DMS79 treated with DMSO at 0.1 percent for 48 hours (cell line): ENCODE data around the gene PTPRG.

Source experiments
- DNase-seq: peaks from one replicate; lab custom pipeline; 2025; lab: John Stamatoyannopoulos, UW

Gene PTPRG

DNA sequence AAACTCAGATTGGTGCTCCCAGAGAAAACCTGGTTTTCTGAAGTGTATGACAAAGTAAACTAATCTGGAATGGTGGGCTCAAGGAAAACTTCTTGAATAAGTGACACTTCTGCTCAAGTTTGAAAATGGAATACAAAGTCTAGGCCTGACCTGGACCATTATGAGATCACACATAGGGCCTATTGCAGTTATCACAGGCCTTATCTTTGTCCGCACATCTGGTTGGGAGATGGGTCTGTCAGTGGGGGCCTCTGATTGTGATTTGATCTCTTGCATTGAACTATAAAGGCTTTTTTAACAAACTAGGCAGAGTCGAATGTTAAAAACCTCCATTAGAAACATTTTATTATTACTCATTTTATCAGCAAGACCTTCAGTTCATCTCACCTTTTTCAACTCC, 405.6 kb downstream of the PTPRG start:
- DNase-seq = no peak

DNA sequence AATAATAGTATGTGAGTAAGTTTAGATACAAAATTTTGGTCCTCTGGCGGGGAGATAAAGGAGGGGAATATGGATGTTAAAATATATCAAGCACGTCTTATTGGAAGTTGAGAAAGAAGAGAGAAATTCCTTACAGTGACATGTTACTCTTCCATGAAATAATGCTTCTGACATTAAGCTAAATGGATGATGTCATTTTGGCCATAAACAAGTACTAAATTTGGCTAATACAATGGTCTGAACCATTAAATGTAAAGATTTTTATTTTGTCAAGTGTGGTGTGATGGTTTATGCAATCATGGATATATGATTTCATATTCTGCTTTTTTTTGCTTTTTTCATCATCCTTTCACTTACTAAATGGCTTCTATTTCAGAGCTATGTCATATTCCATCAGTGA, 406.6 kb downstream of the PTPRG start:
- DNase-seq = no peak

DNA sequence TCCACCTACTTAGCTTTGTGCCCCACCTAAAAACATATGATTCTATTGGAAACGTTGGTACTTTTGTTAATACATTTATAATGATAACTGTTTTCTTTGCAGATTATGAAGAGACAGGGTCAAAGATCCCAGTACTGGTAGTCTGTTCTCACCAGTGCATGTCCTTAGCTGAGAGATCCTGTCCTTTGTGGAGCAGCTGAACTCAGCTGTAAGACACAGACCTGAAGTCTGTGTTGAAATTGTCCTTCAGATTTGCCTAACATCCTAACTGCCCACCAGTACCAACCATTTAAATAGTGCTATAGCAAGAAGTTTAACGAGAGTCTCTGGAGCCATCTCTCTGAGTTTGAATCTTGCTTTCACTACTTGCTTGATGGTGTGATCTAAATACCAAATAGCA, 413.3 kb downstream of the PTPRG start:
- no peak for DNase-seq

DNA sequence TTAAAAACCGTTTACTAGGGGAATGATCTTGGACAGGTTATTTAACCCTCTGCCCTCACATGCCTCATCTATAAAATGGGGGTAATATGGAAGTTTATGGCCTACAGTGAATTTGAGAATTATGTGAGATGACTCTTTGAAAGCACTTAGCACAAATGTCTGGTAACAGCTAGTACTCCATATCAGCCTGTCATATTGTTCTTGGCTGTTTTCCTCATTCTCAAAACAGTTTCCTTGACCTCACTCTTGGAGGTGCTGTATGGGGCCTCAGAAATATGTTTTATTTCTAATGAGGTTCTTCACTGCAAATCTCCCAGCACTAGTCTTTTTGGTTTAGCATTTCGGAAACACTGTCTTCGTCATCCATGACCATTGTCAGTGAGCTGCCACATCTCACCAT, 413.8 kb downstream of the PTPRG start:
- no peak for DNase-seq

DNA sequence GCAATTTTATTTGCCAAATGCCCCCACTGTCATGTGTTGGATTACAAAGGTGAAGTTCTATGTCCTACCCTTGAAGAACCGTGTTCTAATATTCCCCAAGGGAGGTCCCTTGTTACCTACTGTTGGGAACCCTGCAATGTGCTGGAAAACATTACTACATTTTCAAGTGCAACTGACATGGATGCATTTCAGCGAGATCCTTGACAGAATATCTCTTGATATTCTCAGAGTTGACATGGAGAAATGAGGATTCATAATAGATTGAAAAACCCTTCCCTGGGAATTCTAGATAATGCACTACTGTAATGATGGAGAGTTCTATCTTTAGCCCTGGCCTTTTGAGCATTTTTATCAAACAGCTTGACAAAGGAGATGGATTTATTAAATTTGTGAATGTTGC, 414.6 kb downstream of the PTPRG start:
- no peak for DNase-seq

DNA sequence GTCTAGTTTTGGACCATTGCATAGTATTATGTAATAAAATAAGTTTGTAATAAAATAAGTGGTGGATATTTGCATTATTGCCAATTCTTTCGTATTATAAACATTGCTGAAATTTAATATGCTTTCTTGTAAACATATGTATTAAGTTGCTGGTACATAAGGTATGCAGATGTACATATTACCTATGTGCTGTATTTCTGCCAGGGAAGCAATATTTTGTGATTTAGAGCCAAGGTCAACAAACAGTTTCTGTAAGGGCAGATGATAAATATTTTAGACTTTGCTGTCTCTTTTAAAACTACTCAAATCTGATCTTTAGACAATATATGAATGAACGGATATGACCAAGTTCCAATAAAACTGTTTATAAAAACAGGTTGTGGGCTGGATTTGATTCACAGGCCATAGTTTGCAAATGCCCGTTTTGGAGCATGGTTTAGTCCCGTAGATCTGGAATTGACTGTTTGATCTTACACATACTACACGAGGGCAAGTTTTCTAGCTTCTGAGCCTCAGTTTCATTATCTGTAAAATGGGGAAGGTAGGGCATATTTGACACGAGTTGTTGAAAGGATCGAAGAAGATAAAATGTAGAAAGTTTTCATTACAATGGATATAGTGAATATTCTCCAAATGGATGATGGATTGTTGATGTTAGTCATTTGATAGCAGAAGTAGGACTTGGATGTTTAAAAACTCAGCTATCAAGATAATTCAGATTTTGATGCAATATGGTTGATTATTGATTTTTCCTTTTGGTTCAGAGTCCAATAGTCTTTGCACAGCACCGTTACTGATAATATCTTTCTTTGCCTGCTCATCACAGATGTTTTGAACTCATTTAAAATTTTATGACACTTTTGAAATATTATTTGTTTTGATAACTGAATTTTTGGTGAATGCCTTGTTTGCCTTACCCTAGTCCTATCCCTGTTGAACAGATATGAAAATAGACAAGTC, 417.4 kb downstream of the PTPRG start:
- no peak for DNase-seq

DNA sequence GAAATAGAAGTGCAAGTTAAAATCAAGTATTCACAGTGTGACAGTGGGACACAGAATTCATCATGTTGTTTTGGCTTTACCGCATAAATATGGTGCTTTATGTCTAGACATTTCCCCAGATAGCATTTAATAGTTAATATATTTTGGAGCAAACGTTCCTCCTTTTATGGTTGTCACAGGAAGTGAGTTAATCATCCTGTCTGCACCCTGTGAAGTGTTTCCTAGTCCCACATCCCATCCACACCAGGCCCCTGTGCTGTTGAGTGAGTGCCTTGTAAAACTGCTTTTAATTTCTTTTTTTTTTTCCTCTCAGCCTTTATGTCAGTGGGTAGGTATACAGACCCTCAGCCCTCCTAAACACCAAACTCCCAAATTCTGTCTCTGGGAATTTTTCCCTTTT, 418.3 kb downstream of the PTPRG start:
- no peak for DNase-seq

DNA sequence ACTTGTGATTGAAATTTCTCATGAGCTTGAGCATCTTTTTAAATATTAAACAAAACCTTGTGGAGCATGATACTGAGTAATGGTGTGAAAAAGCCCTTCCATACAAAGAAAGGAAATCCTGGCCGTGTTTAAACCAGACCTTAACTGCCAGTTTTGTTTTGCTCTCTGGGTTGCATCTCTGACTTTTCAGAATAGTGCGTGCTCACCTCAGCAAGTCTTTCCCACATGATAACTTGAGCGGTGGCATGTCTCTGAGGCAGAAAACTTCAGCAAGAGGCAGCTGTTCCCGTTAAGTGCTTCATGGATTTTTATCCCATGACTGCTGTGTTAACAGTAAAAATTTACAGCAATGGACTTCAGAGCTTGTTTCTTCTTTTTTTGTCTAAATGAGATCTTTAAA, 418.7 kb downstream of the PTPRG start:
- DNase-seq = no peak

DNA sequence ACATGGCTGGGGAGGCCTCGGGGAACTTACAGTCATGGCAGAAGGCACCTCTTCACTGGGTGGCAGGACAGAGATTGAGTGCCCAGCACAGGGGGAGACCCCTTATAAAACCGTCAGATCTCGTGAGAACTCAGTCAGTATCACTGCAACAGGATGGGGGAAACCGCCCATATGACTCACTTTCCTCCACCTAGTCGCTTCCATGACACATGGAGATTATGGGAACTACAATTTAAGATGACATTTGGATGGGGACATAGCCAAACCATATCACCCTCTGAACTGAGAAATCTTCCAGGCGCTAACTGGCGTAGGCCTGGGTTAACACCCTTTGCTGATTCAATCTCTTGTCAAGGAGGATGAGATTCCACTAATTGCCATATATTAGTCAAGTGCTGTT, 419.7 kb downstream of the PTPRG start:
- DNase-seq = no peak

DNA sequence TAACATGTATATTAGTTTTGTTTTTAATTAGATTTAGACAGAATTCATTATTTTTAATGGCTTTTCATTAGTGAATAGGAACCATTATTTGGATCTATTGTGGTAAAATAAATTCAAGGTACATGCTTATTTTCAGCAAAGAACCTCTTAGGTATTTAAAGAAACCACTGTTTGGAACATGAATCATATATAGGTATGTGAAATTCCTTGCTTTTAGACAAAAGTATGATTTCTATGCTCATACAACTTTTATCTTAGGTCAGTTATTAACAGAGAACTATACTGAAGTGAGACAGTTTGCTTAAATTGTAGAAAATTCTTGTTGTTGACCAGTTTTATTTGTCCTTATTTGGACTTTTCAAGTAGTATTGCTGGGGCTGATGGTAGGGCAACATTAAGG, 422.1 kb downstream of the PTPRG start:
- DNase-seq = no peak

DNA sequence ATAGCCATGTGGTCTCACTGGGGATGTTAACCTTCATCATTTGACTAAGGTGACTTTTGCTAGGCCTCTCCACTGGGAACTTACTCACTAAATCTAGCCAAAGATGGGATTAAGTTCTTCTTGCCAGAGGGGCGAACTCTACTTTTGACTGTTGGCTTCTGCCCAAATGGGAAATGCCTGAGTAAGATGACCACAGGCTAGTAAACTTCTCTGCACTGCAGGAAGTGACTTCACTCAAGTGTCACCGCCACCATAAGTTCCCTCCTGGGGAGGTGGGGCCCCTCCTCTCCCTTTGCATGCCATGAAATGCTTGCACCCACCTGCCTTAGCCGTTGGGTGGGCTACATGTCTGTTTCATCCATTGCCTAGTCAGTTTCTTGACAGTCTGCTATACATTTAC, 423.6 kb downstream of the PTPRG start:
- no peak for DNase-seq

DNA sequence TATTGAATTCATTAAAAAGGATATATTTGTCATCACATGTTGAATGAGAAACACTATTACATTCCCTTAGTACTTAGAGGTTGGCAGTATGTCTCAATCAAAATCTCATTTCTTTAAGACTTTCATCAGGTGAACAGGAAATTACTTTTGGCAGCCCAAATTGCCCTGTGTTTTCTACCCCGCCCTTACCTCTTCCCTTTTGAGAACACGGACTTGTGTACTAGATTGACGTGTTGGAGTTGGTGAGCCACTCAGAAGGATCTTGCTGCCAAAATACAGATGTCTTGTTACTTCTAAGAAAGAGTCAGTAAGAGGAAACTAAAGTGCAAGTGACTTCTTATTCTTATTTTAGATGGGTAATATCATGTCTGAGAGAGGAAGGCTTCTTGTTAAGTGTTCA, 425.1 kb downstream of the PTPRG start:
- DNase-seq = no peak

DNA sequence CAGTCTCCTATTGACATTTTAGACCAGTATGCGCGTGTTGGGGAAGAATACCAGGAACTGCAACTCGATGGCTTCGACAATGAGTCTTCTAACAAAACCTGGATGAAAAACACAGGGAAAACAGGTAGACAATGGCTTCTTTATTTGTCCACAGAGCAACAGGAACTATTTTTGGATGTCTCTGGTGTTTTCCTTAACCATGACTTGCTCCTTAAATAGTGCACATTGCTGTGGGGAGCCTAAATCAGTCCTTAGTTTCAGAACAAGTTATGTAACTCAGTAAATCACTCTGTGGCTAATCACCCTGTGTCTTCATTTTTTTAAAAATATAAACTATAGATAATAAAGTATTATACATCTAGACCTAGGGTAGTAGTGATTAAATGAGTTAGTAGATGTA, 428.3 kb downstream of the PTPRG start:
- DNase-seq = no peak

DNA sequence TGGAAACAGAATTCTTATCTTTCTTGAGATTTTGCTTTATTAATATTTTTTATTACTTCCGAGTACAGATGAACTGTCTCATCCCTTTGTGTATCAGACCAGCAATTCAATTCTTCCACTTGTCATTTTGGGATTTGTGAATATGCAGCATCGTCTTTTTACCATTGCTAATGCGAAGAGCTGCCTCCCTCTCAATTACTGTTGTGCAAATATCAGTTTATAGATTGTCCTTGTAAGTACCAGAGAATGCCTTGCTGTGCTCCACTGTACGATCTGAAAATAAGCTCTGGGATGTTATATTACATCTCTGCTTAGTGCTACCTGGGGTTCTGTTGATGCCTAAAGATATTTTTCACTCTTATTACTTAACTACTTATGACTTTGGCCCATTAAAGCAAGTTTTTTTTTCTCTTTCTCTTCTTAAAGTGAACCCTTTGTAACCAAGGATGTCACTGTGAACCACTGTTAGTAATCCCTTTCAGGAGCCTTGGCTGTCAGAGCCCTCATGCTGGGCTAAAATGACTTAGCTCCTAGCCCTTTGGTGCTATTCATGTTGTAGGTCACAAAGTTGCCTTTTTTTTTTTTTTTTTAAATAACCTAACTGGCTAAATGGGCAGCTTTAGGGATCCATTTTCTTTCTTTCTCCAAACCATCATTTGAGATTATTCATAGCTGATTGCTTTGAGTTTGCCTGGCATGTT, 429.1 kb downstream of the PTPRG start:
- DNase-seq = no peak

DNA sequence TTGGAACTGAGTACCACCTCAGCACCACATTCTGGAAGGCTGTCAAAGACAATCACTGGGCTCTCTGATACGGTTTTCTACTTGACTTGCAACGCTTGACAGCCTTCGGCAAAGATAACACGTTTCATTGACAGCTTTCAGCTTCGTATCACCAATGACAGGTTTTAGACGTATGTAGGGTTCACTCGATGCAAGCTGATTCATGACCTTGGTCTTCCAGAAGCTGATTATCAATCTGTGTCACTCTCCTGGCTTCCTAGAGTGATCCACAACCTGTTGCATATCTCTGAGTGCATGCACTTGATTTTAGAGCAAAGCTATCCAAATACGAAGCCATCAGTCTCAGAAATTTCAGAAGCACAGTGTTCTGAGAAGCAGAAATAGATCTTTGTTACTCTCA, 430.3 kb downstream of the PTPRG start:
- DNase-seq = no peak

DNA sequence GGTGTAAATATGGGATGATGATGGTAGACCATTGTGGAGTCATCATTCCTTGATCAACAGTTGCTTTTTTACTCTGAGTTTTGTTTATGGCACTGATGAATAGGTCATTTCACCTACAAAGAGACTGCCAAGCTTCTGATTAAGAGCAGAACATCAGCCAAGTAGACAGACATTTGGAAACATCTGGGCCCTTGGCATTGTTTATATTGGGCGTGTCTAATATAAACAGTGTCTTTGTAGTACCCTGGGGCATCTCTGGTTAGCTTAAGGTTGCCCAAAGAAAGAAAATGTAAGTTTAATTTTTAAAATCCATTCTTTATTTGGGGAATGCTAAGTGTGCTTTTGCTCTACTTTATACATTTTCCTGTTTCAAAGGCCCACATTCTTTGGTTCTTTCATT, 435.0 kb downstream of the PTPRG start:
- no peak for DNase-seq

DNA sequence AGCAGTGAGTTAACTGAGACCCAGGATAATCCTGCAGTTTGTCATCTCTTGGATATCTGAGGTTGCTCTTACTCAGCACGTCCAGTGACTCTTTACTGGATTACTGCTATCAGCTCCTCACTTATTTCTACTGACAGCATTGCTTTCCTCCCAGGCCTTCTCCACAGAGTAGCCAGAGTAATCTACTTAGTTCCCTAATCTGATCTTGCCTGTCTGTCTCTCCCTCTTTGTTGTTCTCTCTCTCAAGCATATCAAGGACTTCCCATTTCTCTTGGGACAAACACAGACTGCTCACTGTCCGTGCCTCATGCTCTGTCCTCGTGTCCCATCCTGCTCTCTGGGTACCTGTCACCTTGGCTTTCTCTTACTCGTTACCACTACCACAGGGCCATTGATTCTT, 435.7 kb downstream of the PTPRG start:
- no peak for DNase-seq

DNA sequence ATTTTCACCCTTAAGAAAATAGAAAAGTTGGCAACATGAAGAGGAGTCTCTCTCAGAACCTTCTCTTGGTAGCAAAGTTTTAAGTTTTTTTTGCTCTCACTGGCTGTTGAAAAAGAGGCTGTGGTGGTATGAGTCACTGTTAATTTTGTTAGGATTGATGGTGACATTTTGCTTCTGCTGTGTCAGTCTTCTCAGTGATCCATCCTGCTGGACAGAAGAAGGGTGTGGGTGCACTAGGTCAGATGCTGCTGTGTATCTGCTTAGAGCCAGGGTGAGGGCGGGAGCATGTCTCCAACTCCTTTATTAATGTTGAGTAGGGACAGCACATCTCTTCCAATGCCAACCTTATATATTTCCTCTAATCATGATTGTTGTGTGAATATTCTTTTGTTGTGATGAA, 442.5 kb downstream of the PTPRG start:
- no peak for DNase-seq

DNA sequence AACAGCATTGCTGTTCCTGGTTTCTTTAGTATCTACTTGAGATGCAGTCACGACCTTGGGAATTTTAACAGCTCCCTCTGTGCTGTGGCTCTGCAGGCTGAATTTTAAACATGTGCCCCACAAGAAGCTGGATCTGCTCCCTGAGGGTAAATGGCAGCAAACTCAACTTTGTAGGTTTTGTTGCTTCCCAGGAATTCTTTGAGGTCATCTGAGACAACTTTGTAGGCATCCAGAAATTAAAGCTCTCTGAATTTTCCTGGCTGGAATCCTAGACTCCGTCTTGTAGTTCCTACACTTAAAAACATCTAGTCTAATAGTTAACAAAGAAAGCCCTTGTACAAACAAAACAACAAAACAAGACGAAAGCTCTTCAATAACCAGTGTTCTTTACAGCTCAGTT, 445.7 kb downstream of the PTPRG start:
- no peak for DNase-seq

DNA sequence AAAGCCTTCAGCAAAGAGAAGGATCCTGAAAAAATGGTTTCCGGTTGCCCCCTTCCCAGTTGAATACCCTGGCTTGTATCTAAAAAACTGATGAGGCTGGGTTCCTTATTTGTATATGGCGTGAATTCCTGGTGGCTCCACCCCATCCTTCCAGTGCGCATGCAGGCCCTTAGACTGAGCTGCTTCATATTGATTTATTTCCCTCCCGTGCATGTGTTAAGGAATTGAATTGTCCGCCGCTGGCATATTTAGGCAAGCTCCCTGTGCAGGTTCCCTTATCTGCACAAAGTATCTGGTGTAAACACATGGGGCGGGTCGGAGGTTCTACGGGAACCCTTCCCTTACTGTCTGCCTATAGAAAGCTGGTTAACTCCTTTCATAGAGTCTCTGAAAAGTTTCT, 449.6 kb downstream of the PTPRG start:
- DNase-seq = no peak

DNA sequence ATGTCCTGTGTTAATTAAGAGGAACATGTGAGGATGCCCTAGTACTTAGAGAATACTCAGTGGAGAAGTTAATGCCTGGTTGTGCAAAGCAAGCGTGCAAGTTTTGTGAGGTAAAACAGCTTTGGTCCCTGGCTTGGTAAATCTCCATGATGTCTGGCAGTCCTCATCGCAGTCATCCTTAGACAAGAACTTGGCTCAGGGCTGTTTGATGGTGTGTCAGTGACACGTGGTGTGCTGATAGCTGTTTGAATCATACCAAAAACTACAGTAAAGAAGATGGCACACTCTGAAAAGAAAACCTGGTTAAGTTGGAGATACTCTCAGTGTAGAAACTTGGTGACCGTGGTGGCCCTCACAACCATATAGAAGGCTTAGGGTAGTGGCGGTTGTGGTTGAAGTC, 450.3 kb downstream of the PTPRG start:
- DNase-seq = no peak

DNA sequence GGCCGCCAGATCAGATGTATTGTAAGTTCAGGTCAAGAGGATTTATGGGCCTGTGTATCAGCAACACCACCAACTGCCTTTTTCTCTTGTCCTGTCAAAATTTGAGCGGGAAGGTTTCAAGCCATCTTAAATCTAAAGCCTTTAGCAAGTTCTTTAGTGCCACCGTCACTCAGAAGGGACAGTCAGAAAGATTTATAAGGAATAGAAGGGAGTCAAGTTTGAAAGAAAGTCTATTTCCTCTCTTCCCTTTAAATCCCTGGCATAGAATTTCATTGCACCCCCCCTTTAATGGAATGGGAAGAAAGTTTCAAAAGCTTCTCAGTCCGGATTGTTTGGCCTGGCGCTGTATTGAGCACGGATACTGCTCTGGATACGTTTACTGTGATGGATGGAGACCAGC, 452.6 kb downstream of the PTPRG start:
- no peak for DNase-seq

DNA sequence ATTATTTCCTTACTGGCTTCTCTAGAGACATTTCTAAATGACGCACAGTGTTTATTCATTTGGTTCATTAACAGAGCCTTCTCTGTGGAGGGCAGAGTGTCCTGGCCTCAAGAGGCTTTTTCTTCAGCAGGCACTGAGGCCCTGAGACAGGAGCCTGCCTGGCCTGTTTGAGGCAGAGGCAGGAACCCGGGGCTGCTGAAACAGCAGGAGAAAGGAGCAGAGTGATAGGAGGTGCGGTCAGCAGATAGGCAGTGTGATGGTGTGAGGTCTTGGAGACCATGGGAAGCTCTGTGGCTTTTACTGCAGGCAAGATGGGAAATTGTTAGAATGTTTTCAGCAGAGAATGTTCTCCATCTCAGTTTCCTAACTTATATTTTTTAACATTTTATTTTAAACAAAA, 453.7 kb downstream of the PTPRG start:
- no peak for DNase-seq

DNA sequence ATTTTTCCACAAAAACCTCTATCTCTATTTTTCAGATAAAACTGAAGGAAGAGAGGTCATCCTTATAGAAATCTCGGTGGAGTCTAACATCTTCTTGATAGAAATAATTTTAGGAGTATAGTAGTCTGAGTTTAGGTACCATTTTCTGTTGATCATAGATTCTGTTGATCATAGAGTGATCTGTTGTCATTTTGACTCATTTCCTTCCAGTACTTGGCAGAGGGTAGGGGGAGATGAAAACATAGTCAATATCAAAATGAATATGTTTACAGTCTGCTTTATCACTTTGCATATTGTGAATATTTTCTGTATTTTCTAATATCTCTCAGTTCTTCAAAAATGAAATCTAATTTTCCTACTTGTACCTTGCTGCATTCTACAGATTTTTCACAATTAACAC, 458.5 kb downstream of the PTPRG start:
- no peak for DNase-seq
